Gastrocnemius medialis (tissue), 4 donors: ENCODE data around the gene IQGAP2. TPM values are rescaled to one million over a fixed set of nuclear protein-coding genes. Genes with fewer than 3 reads are reported as not detected.

ENCODE experiments used
- ATAC-seq, 2 donors: fragments of 150-250 bp; one replicate each; pipeline ENCODE4 v1.9.1; 2016
- DNase-seq, 2 donors: peaks; one replicate each; pipeline ENCODE4 v3.0.0-alpha.2; 2019
- H3K27ac ChIP-seq, 4 donors: fragments of 200-600 bp; sonication (generic); 1 replicate in 1 of 4; 2 replicates in 3 of 4; pipeline ENCODE4 v1.5.1; 2016 to 2018; ENCODE audit warnings: mild to moderate bottlenecking in 2 of 4, moderate library complexity in 1 of 4
- H3K27me3 ChIP-seq, 3 donors: fragments of 200-600 bp; sonication (generic) in 2 of 3; 1 replicate in 1 of 3; 2 replicates in 2 of 3; pipeline versions ENCODE4 v1.5.1 to v1.6.0; 2016 to 2019; ENCODE audit warnings: mild to moderate bottlenecking in 1 of 3, moderate library complexity in 1 of 3
- H3K36me3 ChIP-seq, 2 donors: fragments of 200-600 bp; sonication (generic) in 1 of 2; one replicate each; pipeline ENCODE4 v1.5.1; 2017 to 2018
- H3K4me1 ChIP-seq, 2 donors: fragments of 200-600 bp; sonication (generic) in 1 of 2; one replicate each; pipeline ENCODE4 v1.5.1; 2016 to 2017; ENCODE audit warnings: mild to moderate bottlenecking in 2 of 2
- H3K4me3 ChIP-seq, 4 donors: fragments of 200-600 bp; sonication (generic) in 3 of 4; 1 replicate in 1 of 4; 2 replicates in 3 of 4; pipeline ENCODE4 v1.5.1; 2016 to 2019; ENCODE audit warnings: mild to moderate bottlenecking in 2 of 4
- H3K9me3 ChIP-seq, 3 donors: fragments of 200-600 bp; sonication (generic) in 2 of 3; 1 replicate in 1 of 3; 2 replicates in 2 of 3; pipeline ENCODE4 v1.5.1; 2016 to 2019
- POLR2A ChIP-seq, 2 donors: fragments of 450-650 bp; IDR thresholded peaks; one replicate each; pipeline ENCODE4 v1.6.1; 2017; ENCODE audit warnings: antibody characterized with exemption in 2 of 2, mild to moderate bottlenecking in 2 of 2, moderate library complexity in 2 of 2
- in situ Hi-C, 4 donors: fragments of 200-750 bp; cut with MboI; loops; one replicate each; pipeline versions ENCODE4 v1.15.0 to v1.8.0; 2017; ENCODE audit warnings: low sequenced_read_pairs in 4 of 4
- intact Hi-C: fragments of 100-400 bp; cut with DNase I; formaldehyde crosslinking; loops from one replicate; pipeline ENCODE4 v1.15.1; 2023; ENCODE audit warnings: low total_unique reads
- total RNA-seq, 4 donors: library from RNA; depleted of rRNA; stranded (reverse); fragments of >200 nt; gene quantifications; one replicate each; pipeline versions ENCODE4 v1.1.0 to v1.2.3, GENCODE V29; 2016
- TF ChIP-seq, protein P1 (sequence below), 5 experiments: fragments of 450-650 bp in 3 of 5; fragments of 200-600 bp in 2 of 5; sonication (generic) in 2 of 5; IDR thresholded peaks in 4 of 5; conservative IDR thresholded peaks in 1 of 5; 1 replicate in 4 of 5; 2 replicates in 1 of 5; pipeline ENCODE4 v1.5.1; 2016 to 2019; ENCODE audit warnings: antibody characterized with exemption in 5 of 5, mild to moderate bottlenecking in 3 of 5, moderate library complexity in 3 of 5

IQGAP2 gene
- total RNA-seq, 4 donors from 2014 or later = 1.5 to 6.8 (median 2.5) TPM

GRCh38 chr5:76450054-76450453 is 47.0 kb downstream of the IQGAP2 start:
- Histone ChIP-seq H3K36me3 (no peaks in the 10 kb centered on the region), H3K4me1 (no peaks in the 10 kb centered on the region), H3K27ac (no peak overlapping the region), H3K4me3 (no peak overlapping the region), H3K9me3 (no peaks in the 10 kb centered on the region), H3K27me3 (no peaks in the 10 kb centered on the region)
- no peak for ATAC-seq
- intact Hi-C loops (no loop called here), in situ Hi-C loops (no loop called here)
- TF ChIP-seq POLR2A (IDR thresholded peaks at IDR 0.05) = no peak
- TF ChIP-seq, protein P1, sequence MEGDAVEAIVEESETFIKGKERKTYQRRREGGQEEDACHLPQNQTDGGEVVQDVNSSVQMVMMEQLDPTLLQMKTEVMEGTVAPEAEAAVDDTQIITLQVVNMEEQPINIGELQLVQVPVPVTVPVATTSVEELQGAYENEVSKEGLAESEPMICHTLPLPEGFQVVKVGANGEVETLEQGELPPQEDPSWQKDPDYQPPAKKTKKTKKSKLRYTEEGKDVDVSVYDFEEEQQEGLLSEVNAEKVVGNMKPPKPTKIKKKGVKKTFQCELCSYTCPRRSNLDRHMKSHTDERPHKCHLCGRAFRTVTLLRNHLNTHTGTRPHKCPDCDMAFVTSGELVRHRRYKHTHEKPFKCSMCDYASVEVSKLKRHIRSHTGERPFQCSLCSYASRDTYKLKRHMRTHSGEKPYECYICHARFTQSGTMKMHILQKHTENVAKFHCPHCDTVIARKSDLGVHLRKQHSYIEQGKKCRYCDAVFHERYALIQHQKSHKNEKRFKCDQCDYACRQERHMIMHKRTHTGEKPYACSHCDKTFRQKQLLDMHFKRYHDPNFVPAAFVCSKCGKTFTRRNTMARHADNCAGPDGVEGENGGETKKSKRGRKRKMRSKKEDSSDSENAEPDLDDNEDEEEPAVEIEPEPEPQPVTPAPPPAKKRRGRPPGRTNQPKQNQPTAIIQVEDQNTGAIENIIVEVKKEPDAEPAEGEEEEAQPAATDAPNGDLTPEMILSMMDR (IDR thresholded peaks at IDR 0.05 in 4 of 5, conservative IDR thresholded peaks at IDR 0.05 in 1 of 5) = no peak
- no peak for DNase-seq

GRCh38 chr5:76451031-76451701 is 48.1 kb downstream of the IQGAP2 start:
- no peak overlapping the region for H3K4me3 ChIP-seq
- ATAC-seq (no peak), DNase-seq (no peak)
- H3K27me3 ChIP-seq = no peaks in the 10 kb centered on the region
- intact Hi-C loops = no loop called here
- H3K27ac ChIP-seq = no peak overlapping the region
- no peak for TF ChIP-seq POLR2A (IDR thresholded peaks at IDR 0.05)
- TF ChIP-seq, protein P1 (IDR thresholded peaks at IDR 0.05 in 4 of 5, conservative IDR thresholded peaks at IDR 0.05 in 1 of 5) = no peak
- H3K4me1 ChIP-seq = no peaks in the 10 kb centered on the region
- no peaks in the 10 kb centered on the region for H3K36me3 ChIP-seq
- in situ Hi-C loops = no loop called here
- H3K9me3 ChIP-seq = no peaks in the 10 kb centered on the region

DNA sequence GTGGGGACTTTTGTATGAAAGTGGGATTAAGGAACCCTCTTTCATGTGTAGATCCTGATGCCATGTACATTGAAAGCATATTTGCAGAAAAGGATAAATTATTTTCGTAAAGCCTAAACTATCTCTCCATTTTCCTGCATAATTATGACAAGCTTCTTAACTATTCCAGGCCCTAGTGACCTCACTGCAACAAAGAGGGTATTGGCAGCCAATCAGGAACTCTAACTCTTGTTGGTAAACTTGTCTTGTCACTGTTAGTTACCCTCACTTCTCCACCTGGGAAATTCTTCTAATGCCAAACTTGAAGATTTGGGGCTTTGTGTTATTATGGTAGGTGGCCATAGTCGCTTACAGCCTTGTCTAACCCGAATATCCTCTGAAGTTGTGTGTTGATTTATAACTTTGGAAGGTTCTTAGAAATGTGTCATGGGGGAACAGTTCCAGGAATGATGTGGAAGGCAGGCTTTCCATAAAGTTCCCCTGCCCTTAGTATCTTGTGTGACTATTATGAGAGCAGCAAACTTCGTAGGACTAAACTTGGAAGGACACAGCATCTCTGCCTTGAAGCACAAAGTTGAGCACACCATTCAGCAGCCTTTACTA is 52.5 kb downstream of the IQGAP2 start:
- ATAC-seq (no peak), DNase-seq (no peak)
- Histone ChIP-seq H3K27me3 (no peaks in the 10 kb centered on the region), H3K4me1 (no peaks in the 10 kb centered on the region), H3K9me3 (no peaks in the 10 kb centered on the region), H3K27ac (no peak overlapping the region), H3K4me3 (no peak overlapping the region), H3K36me3 (no peaks in the 10 kb centered on the region)
- in situ Hi-C loops (no loop called here), intact Hi-C loops (no loop called here)
- TF ChIP-seq, protein P1 (IDR thresholded peaks at IDR 0.05 in 4 of 5, conservative IDR thresholded peaks at IDR 0.05 in 1 of 5) = no peak
- no peak for TF ChIP-seq POLR2A (IDR thresholded peaks at IDR 0.05)

DNA sequence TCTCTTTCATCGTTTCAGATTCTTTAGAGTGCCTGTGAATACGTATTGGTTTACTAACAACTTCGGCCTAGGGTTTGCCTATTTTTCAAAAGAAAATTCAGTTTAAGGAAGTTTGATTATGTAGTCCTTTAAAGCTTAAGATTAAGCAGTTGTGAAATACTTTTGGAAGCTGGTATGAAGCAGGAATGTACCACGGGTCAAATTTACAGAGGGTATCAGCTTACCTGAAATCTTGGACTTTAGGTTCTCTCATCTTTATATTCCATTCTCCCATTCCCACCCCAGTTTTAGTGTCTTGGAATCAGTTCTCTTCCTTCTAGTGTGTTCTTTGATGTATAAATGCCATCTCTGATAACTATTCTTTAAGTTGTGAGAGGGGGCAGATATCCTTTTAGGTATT is 53.2 kb downstream of the IQGAP2 start:
- Histone ChIP-seq H3K9me3 (no peaks in the 10 kb centered on the region), H3K36me3 (no peaks in the 10 kb centered on the region), H3K4me3 (no peak overlapping the region), H3K4me1 (no peaks in the 10 kb centered on the region), H3K27me3 (no peaks in the 10 kb centered on the region), H3K27ac (no peak overlapping the region)
- in situ Hi-C loops = no loop called here
- intact Hi-C loops = no loop called here
- TF ChIP-seq, protein P1 (IDR thresholded peaks at IDR 0.05 in 4 of 5, conservative IDR thresholded peaks at IDR 0.05 in 1 of 5) = no peak
- TF ChIP-seq POLR2A (IDR thresholded peaks at IDR 0.05) = no peak
- DNase-seq = no peak
- ATAC-seq = no peak
